ENCODE results near the gene KDM4C.

Gene KDM4C

GRCh38 chr9:7180247-7180646, 422.5 kb downstream of the KDM4C start:
- TF ChIP-seq CREB1 (IDR thresholded peaks at IDR 0.05; ENCODE audit: low read depth) (no peak), CEBPB (IDR thresholded peaks at IDR 0.05) (no peak), REST (IDR thresholded peaks at IDR 0.05; ENCODE audit: low read depth) (no peak), NFIC (IDR thresholded peaks at IDR 0.05) (no peak), TEAD4 (IDR thresholded peaks at IDR 0.05) (no peak), USF1 (IDR thresholded peaks at IDR 0.05) (no peak), EP300 (IDR thresholded peaks at IDR 0.05; ENCODE audit: borderline replicate concordance) (no peak)

GRCh38 chr9:7185612-7186011, 427.8 kb downstream of the KDM4C start:
- TF ChIP-seq NFIC (IDR thresholded peaks at IDR 0.05) (peak; percentile 91), TAF1 (IDR thresholded peaks at IDR 0.05; ENCODE audit: low read depth) (no peak), CREB1 (IDR thresholded peaks at IDR 0.05; ENCODE audit: low read depth) (no peak), USF1 (IDR thresholded peaks at IDR 0.05) (no peak), EP300 (IDR thresholded peaks at IDR 0.05; ENCODE audit: borderline replicate concordance) (peak; percentile 82), FOXM1 (IDR thresholded peaks at IDR 0.05; ENCODE audit: borderline replicate concordance, low read depth) (0 out of 2 replicates have a peak, but pooled peaks have one; percentile 34), MAX (IDR thresholded peaks at IDR 0.05) (peak; percentile 38; the same call in 1 of the 2 replicates), EGR1 (IDR thresholded peaks at IDR 0.05) (no peak), YY1 (IDR thresholded peaks at IDR 0.05; ENCODE audit: low read depth) (peak; percentile 36; the same call in 1 of the 2 replicates), CEBPB (IDR thresholded peaks at IDR 0.05) (peak; percentile 68; the same call in 1 of the 2 replicates), ZBTB7A (IDR thresholded peaks at IDR 0.05; ENCODE audit: low read depth) (no peak), RAD21 (IDR thresholded peaks at IDR 0.05; ENCODE audit: low read depth) (peak; percentile 10; the same call in 1 of the 2 replicates), TCF12 (IDR thresholded peaks at IDR 0.05; ENCODE audit: low read depth) (peak; percentile 84), REST (IDR thresholded peaks at IDR 0.05; ENCODE audit: low read depth) (peak; percentile 43; the same call in 1 of the 2 replicates), TEAD4 (IDR thresholded peaks at IDR 0.05) (peak; percentile 97)

- TF ChIP-seq RAD21 (IDR thresholded peaks at IDR 0.05; ENCODE audit: low read depth): peak; percentile 80
- no peak for TF ChIP-seq CREB1 (IDR thresholded peaks at IDR 0.05; ENCODE audit: low read depth)
Measured at GRCh38 chr9:7186175-7186574, 428.4 kb downstream of the KDM4C start.

- TF ChIP-seq EP300 (IDR thresholded peaks at IDR 0.05; ENCODE audit: borderline replicate concordance): no peak
- TF ChIP-seq ZBTB7A (IDR thresholded peaks at IDR 0.05; ENCODE audit: low read depth): no peak
- no peak for TF ChIP-seq USF1 (IDR thresholded peaks at IDR 0.05)
- no peak for TF ChIP-seq MAX (IDR thresholded peaks at IDR 0.05)
- TF ChIP-seq RAD21 (IDR thresholded peaks at IDR 0.05; ENCODE audit: low read depth): no peak
- no peak for TF ChIP-seq NFIC (IDR thresholded peaks at IDR 0.05)
- no peak for TF ChIP-seq REST (IDR thresholded peaks at IDR 0.05; ENCODE audit: low read depth)
- TF ChIP-seq TAF1 (IDR thresholded peaks at IDR 0.05; ENCODE audit: low read depth): no peak
- no peak for TF ChIP-seq TEAD4 (IDR thresholded peaks at IDR 0.05)
- no peak for TF ChIP-seq CEBPB (IDR thresholded peaks at IDR 0.05)
- no peak for TF ChIP-seq FOXM1 (IDR thresholded peaks at IDR 0.05; ENCODE audit: borderline replicate concordance, low read depth)
- no peak for TF ChIP-seq CREB1 (IDR thresholded peaks at IDR 0.05; ENCODE audit: low read depth)
- TF ChIP-seq TCF12 (IDR thresholded peaks at IDR 0.05; ENCODE audit: low read depth): no peak
- no peak for TF ChIP-seq EGR1 (IDR thresholded peaks at IDR 0.05)
- no peak for TF ChIP-seq YY1 (IDR thresholded peaks at IDR 0.05; ENCODE audit: low read depth)
Measured at GRCh38 chr9:7192266-7192665, 434.5 kb downstream of the KDM4C start.
